ENCODE data around the gene EIF1AD. TPM values are rescaled to one million over a fixed set of nuclear protein-coding genes. Genes with fewer than 3 reads are reported as not detected.
A peak's percentile ranks its signal among the peaks of the same experiment; 100 is the strongest.

Gene EIF1AD
- total and polyA plus RNA-seq, 9 of the 15 experiments (the other 6 are each of a cell fraction or from before 2014, with no cell fraction given): 50.1 to 98.8 (median 58.7) TPM

DNA sequence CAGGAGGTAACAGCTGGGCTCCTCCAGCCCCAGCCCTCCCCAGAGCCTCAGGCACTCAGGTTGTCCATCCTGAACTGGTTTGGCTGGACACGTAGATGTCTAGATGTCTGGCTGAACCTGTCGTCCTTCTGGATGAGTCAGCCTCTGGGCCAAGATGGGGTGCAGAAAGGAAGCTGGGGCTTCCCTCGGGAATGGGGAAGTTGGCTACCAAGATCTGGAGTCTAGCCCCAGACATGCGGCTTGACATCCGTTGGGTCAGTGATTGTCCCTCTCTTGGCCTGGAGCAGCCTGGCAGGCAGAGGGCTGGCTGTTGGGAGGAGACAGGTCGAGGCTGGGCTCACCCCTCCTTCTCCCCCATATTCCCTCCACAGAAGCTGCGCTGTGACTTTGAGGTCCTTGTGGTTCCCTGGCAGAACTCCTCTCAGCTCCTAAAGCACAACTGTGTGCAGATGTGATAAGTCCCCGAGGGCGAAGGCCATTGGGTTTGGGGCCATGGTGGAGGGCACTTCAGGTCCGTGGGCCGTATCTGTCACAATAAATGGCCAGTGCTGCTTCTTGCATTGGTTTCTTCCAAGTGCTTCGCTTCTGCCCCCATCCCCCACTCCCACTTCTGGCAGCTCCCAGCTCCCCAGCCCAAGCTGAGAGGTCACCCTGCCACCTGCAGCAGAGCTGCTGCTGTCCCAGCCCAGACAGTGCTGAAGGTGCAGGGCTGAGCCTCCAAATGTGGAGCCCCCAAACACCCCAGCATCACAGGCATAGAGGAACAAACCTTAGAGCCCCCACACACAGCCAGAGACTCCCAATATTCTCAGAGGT lies 11.2 kb upstream of the EIF1AD start (continued):
- TF ChIP-seq TEAD1 (CRISPR knock-in tag; IDR thresholded peaks at IDR 0.05) (peak in 1 of 2 experiments; percentile 87; a peak in 2 of 4 replicates), DLX4 (CRISPR knock-in tag; IDR thresholded peaks at IDR 0.05) (no peak), ZBED1 (IDR thresholded peaks at IDR 0.05) (no peak), MTA3 (IDR thresholded peaks at IDR 0.05; ENCODE audit: borderline replicate concordance) (0 out of 2 replicates have a peak, but pooled peaks have one; percentile 20), CREBBP (IDR thresholded peaks at IDR 0.05; ENCODE audit: low read depth, low read length) (no peak), ZNF239 (CRISPR knock-in tag; IDR thresholded peaks at IDR 0.05) (no peak), GTF2A2 (tag; IDR thresholded peaks at IDR 0.05) (no peak), FOXP1 (CRISPR knock-in tag; IDR thresholded peaks at IDR 0.05) (peak; percentile 79; the same call in 1 of the 2 replicates), TCF3 (CRISPR knock-in tag; IDR thresholded peaks at IDR 0.05) (peak; percentile 26; the same call in 1 of the 2 replicates), ZNF41 (CRISPR knock-in tag; conservative IDR thresholded peaks at IDR 0.05) (no peak), TCFL5 (CRISPR knock-in tag; conservative IDR thresholded peaks at IDR 0.05) (no peak)
- TF ChIP-seq, protein P1, sequence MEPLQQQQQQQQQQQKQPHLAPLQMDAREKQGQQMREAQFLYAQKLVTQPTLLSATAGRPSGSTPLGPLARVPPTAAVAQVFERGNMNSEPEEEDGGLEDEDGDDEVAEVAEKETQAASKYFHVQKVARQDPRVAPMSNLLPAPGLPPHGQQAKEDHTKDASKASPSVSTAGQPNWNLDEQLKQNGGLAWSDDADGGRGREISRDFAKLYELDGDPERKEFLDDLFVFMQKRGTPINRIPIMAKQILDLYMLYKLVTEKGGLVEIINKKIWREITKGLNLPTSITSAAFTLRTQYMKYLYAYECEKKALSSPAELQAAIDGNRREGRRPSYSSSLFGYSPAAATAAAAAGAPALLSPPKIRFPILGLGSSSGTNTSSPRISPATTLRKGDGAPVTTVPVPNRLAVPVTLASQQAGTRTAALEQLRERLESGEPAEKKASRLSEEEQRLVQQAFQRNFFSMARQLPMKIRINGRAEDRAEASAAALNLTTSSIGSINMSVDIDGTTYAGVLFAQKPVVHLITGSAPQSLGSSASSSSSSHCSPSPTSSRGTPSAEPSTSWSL (CRISPR knock-in tag; IDR thresholded peaks at IDR 0.05; ENCODE audit: borderline replicate concordance): no peak
- TF ChIP-seq, protein P2, sequence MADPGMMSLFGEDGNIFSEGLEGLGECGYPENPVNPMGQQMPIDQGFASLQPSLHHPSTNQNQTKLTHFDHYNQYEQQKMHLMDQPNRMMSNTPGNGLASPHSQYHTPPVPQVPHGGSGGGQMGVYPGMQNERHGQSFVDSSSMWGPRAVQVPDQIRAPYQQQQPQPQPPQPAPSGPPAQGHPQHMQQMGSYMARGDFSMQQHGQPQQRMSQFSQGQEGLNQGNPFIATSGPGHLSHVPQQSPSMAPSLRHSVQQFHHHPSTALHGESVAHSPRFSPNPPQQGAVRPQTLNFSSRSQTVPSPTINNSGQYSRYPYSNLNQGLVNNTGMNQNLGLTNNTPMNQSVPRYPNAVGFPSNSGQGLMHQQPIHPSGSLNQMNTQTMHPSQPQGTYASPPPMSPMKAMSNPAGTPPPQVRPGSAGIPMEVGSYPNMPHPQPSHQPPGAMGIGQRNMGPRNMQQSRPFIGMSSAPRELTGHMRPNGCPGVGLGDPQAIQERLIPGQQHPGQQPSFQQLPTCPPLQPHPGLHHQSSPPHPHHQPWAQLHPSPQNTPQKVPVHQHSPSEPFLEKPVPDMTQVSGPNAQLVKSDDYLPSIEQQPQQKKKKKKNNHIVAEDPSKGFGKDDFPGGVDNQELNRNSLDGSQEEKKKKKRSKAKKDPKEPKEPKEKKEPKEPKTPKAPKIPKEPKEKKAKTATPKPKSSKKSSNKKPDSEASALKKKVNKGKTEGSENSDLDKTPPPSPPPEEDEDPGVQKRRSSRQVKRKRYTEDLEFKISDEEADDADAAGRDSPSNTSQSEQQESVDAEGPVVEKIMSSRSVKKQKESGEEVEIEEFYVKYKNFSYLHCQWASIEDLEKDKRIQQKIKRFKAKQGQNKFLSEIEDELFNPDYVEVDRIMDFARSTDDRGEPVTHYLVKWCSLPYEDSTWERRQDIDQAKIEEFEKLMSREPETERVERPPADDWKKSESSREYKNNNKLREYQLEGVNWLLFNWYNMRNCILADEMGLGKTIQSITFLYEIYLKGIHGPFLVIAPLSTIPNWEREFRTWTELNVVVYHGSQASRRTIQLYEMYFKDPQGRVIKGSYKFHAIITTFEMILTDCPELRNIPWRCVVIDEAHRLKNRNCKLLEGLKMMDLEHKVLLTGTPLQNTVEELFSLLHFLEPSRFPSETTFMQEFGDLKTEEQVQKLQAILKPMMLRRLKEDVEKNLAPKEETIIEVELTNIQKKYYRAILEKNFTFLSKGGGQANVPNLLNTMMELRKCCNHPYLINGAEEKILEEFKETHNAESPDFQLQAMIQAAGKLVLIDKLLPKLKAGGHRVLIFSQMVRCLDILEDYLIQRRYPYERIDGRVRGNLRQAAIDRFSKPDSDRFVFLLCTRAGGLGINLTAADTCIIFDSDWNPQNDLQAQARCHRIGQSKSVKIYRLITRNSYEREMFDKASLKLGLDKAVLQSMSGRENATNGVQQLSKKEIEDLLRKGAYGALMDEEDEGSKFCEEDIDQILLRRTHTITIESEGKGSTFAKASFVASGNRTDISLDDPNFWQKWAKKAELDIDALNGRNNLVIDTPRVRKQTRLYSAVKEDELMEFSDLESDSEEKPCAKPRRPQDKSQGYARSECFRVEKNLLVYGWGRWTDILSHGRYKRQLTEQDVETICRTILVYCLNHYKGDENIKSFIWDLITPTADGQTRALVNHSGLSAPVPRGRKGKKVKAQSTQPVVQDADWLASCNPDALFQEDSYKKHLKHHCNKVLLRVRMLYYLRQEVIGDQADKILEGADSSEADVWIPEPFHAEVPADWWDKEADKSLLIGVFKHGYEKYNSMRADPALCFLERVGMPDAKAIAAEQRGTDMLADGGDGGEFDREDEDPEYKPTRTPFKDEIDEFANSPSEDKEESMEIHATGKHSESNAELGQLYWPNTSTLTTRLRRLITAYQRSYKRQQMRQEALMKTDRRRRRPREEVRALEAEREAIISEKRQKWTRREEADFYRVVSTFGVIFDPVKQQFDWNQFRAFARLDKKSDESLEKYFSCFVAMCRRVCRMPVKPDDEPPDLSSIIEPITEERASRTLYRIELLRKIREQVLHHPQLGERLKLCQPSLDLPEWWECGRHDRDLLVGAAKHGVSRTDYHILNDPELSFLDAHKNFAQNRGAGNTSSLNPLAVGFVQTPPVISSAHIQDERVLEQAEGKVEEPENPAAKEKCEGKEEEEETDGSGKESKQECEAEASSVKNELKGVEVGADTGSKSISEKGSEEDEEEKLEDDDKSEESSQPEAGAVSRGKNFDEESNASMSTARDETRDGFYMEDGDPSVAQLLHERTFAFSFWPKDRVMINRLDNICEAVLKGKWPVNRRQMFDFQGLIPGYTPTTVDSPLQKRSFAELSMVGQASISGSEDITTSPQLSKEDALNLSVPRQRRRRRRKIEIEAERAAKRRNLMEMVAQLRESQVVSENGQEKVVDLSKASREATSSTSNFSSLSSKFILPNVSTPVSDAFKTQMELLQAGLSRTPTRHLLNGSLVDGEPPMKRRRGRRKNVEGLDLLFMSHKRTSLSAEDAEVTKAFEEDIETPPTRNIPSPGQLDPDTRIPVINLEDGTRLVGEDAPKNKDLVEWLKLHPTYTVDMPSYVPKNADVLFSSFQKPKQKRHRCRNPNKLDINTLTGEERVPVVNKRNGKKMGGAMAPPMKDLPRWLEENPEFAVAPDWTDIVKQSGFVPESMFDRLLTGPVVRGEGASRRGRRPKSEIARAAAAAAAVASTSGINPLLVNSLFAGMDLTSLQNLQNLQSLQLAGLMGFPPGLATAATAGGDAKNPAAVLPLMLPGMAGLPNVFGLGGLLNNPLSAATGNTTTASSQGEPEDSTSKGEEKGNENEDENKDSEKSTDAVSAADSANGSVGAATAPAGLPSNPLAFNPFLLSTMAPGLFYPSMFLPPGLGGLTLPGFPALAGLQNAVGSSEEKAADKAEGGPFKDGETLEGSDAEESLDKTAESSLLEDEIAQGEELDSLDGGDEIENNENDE (IDR thresholded peaks at IDR 0.05; ENCODE audit: low read depth, low read length): no peak

Measured in K562 (cell line).